ENCODE data around the gene PRDM4.
"Not testable (repeated sequence)": the region's sequence is repeated elsewhere in the genome, so short reads cannot be mapped to it uniquely, and the experiment has no call there.

PRDM4 gene

DNA sequence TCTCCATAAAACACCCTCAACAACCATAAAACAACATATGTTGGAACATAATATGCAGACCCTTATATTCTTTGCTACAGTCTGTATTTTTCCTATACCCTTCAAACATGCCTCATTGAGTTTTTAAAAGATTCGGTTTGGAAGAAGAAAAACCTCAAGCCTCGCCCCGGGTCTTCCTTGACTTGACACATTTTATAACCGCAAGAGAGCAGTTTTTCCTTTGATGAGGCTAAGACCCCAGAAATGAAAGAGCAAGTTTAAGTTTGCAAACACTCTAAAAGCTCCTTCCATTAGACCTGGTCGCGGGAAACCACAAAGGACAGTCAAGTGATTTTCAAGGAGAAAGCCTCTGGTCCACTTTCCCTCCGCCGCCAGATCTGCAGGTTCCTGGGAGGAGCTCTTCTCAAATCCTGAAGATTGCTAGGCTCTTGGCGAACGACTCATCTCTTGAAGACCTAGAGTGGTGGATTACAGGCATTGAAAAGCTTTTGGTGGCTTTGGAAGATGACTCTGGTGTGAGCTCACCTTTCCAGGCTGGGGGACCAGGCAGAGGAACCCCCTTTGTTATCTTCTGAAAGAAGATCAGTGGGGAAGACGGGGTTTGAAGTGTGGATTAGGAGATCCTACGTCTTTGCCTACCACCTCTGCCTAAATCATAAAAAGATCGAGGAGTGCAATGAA, 13.6 kb upstream of the PRDM4 start, which contains the start of gene ASCL4:
ASCL4 (plus strand) TSS at position 356 of the 681 bp plus-strand sequence. CDS start 515 bp downstream, outside the sequence.
- DNase-seq (ENCODE audit: low read depth in 2 of 2), result no peak

GRCh38 chr12:107767466-107767865, 6.5 kb upstream of the PRDM4 start:
- DNase-seq (ENCODE audit: low read depth in 2 of 2), result no peak

DNA sequence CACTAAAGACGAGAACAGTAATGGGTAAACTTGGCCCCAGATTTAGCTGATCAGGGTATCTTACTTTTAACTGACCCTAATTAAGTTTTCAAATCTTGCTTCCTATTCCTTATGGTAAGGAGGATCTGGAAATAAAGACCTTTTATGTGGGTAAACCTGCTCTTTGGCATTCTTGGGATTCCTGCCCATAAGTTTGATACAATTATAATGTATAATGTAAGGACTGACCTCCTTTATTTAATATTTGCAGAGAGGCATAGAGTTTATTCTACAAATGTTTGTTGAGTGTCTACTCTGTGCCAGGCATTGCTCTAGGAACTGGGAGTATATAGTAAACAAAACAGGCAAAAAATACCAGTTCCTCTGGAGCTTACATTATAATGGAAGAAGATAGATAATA, 4.4 kb upstream of the PRDM4 start:
- DNase-seq (ENCODE audit: low read depth in 2 of 2), result no peak

- no peak for DNase-seq (ENCODE audit: low read depth in 2 of 2)
Observed at GRCh38 chr12:107764626-107765025, 3.7 kb upstream of the PRDM4 start.

DNA sequence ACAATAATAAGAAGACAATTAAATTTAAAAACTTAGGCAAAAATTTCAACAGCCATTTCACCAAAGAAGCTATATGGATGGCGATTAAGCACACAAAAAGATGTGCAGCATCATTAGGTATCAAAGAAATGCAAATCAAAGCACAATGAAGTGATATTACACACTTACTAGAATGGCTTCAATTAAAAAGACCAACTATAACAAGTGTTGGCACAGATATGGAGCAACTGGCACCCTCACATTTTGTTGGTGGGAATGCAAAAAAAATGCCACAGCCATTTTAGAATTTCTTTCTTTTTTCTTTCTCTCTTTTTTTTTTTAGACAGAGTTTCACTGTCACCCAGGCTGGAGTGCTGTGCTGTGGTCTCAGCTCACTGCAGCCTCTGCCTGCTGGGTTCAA, 1.9 kb upstream of the PRDM4 start:
- no peak for DNase-seq (ENCODE audit: low read depth in 2 of 2)

GRCh38 chr12:107761502-107761904, 566 bp upstream of the PRDM4 start:
- DNase-seq (ENCODE audit: low read depth in 2 of 2), result no peak

DNA sequence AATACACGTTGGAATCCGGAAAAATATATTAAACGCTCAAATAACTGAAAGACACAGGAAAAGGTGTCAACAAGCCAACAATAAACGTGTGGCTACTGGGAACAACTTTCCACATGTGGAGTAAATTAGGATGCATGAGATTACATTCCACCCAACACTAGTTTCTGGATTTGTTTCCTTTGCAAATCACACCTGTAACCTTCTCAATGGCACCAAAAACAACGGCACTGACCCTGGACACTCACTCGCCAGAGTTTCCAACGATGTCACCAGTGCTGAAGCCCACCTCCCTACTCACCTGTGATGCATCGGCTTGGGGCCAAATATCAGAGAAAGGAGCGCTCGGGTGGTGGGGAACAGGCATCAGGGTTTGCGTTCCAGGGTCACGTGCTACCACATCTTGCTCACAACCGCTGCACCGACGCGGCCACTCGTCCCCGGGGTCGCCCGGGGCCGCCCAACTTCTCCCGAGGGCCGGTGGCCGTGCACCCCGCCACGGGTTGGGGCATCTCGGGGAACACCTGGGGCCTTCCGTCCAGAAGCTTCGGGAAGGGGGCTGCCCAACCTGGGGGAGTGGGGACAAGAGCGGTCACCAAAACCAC, 629 bp downstream of the PRDM4 start:
- peak in 1 of 2 donors; percentile 18 for DNase-seq (ENCODE audit: low read depth in 2 of 2)

DNA sequence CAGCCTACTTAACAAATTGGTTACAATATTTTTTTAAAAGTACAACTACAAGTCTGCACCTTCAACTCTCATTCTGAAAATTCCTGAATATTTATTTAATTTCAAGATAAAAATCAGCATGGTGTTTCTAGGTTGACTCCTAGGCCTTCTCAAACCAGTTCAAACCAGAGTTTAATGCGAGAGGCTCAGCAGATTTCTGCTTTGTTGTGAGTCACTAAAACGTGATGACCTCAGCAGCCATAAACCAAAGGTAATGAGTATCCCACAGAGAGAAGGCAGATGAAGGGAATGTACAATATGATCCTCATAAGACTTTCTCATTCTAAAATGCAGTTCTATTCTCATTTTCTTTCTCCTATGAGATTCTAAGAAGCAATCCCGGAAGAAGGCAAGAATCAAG, 1.5 kb downstream of the PRDM4 start:
- DNase-seq (ENCODE audit: low read depth in 2 of 2), result peak; percentile 14 to 27

- DNase-seq (ENCODE audit: low read depth in 2 of 2), result no peak
Observed at GRCh38 chr12:107749083-107749482, 11.9 kb downstream of the PRDM4 start.

- no peak for DNase-seq (ENCODE audit: low read depth in 2 of 2)
Observed at GRCh38 chr12:107748472-107748871, 12.5 kb downstream of the PRDM4 start.

- DNase-seq (ENCODE audit: low read depth in 2 of 2), result no peak
Observed at GRCh38 chr12:107736914-107737313, 24.0 kb downstream of the PRDM4 start.

DNA sequence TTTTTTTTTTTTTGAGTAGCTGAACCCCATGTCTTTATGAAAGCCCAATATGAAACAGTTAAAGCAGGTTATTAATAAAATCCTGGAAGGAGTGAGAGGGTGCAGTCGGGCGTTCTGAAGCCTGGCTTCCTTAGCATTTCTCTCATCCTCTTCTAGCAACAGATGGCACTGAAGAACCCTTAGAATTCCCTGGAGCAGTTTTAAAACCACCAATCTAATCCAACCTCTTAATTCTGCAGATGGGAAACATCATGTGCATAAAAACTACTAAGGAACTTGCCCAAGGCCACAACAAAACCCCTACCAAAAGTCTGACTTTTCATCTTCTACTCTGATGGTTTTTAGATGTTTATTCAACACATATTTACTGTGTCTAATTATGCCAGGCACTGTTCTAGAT, 25.2 kb downstream of the PRDM4 start:
- no peak for DNase-seq (ENCODE audit: low read depth in 2 of 2)

- no peak for DNase-seq (ENCODE audit: low read depth in 2 of 2)
Observed at GRCh38 chr12:107734139-107734538, 26.8 kb downstream of the PRDM4 start.

GRCh38 chr12:107732365-107732764, 28.6 kb downstream of the PRDM4 start:
- no peak for DNase-seq (ENCODE audit: low read depth in 2 of 2)

GRCh38 chr12:107731366-107731765, 29.6 kb downstream of the PRDM4 start:
- DNase-seq (ENCODE audit: low read depth in 2 of 2), result no peak

DNA sequence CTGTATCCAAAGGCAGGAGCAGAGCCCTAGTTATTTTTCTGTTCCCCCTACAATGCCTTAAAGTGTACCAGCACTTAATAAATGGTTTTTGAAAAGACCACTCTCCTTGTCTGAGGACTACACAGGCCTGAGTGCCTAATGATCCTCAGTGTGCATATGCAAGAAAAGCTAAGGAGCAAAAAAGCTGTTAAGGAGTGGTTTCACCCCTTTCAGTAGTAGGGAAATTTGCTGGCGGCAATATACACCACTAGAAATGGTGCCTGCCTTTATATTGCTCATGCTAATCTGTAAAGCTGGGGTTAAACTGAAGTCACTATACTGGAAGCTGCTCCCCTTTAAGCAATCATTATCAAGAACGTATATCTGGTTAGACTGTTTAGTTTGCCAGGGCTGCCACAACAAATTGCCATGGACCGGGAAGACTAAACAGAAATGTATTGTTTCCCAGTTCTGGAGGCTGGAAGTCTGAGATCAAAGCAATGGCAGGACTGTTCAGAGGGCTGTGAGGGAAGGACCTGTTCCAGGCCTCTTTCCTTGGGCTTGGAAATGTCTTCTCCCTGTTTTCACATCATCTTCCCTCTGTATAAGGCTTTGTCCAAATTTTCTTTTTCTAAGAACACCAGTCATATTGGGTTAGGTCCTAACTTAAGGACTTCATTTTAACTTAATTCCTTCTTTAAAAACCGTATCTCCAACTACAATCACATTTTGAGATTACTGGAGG, 30.2 kb downstream of the PRDM4 start:
- DNase-seq (ENCODE audit: low read depth in 2 of 2), result no peak

DNA sequence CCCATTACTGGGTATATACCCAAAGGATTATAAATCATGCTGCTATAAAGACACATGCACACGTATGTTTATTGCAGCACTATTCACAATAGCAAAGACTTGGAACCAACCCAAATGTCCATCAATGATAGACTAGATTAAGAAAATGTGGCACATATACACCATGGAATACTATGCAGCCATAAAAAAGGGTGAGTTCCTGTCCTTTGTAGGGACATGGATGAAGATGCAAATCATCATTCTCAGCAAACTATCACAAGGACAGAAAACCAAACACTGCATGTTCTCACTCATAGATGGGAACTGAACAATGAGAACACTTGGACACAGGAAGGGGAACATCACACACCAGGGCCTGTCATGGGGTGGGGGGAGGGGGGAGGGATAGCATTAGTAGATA, 33.2 kb downstream of the PRDM4 start:
- DNase-seq (ENCODE audit: low read depth in 2 of 2), result not testable (repeated sequence)

DNA sequence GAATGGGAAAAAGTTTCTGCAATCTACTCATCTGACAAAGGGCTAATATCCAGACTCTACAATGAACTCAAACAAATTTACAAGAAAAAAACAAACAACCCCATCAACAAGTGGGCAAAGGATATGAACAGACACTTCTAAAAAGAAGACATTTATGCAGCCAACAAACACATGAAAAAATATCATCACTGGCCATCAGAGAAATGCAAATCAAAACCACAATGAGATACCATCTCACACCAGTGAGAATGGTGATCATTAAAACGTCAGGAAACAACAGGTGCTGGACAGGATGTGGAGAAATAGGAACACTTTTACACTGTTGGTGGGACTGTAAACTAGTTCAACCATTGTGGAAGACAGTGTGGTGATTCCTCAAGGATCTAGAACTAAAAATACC, 33.6 kb downstream of the PRDM4 start:
- DNase-seq (ENCODE audit: low read depth in 2 of 2), result not testable (repeated sequence)

- DNase-seq (ENCODE audit: low read depth in 2 of 2), result no peak
Observed at GRCh38 chr12:107718606-107719005, 42.3 kb downstream of the PRDM4 start.

- DNase-seq (ENCODE audit: low read depth in 2 of 2), result no peak
Observed at GRCh38 chr12:107715780-107716179, 45.2 kb downstream of the PRDM4 start.

GRCh38 chr12:107705522-107705921, 55.4 kb downstream of the PRDM4 start:
- not testable (repeated sequence) for DNase-seq (ENCODE audit: low read depth in 2 of 2)

- DNase-seq (ENCODE audit: low read depth in 2 of 2), result no peak
Observed at GRCh38 chr12:107704041-107704440, 56.9 kb downstream of the PRDM4 start.

DNA sequence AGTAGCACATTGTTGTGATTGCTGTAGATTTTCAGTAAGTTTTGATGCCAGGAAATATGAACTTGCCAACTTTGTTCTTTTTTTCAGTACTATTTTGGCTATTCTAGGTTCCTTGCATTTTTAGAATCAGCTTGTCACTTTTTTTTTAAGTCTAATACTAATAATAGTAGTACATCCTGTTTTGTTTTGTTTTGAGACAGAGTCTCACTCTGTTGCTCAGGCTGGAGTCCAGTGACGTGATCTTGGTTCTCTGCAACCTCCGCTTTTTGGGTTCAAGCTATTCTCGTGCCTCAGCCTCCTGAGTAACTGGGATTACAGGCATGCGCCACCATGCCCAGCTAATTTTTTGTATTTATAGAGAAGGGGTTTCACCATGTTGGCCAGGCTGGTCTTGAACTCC, 58.8 kb downstream of the PRDM4 start:
- no peak for DNase-seq (ENCODE audit: low read depth in 2 of 2)
